Activated CD4-positive, alpha-beta T cell treated with anti-CD3 and anti-CD28 coated beads, Interleukin-2, amount 50 U/mL, for 16 hours (primary cell): Measurements from ENCODE around the gene ATF7IP2.
A peak's percentile ranks its signal among the peaks of the same experiment; 100 is the strongest.
"Not testable (repeated sequence)": the region's sequence is repeated elsewhere in the genome, so short reads cannot be mapped to it uniquely, and the experiment has no call there.

Experiments
- DNase-seq: peaks from one replicate; pipeline ENCODE4 v3.0.0-alpha.2; 2020

The ATF7IP2 gene

DNA sequence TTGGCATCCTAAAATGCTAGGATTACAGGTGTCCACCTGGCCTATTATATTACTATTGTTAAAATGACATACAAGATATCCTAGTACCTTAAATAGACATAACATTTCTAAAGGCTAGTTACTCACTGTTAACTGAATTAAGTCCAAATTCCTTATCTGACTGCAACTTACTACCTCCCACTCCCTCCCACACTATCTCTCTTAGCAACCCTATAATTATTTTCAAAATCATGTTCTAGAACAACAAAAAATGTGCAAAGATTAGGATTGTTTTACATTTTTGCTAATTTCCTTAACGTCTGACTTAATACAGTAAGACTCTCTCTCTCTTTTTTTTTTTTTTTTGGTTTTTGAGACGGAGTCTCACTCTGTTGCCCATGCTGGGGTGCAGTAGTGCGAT, 2.2 kb upstream of the ATF7IP2 start:
- DNase-seq: no peak

DNA sequence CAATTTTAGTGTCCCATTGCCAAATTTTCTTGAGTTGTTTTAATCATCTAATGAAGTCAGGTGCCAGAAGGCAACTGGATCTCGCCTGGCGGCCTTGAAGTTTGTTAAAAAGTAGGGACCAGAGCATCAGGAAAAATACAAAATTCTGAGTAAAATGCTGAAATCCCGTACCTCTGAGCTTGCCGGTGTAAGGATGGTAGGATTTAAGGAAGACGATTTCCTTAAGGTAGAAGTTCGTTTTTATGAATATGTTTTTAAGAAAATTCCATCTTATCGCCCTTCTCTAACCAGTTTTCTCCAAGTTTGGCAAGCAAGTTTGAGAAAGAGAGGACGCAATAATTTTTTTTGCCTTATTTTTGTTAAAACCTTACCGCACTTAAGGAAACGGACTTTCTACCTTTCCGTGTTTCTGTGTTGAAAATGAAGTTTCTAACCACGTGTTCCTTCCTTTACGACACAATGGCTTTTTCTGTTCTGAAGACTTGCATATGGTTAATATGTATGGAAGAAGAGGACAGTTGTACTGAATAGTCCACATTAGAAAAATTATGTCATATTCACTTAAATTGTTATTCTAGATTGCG, 748 bp downstream of the ATF7IP2 start:
- DNase-seq: peak; percentile 19

DNA sequence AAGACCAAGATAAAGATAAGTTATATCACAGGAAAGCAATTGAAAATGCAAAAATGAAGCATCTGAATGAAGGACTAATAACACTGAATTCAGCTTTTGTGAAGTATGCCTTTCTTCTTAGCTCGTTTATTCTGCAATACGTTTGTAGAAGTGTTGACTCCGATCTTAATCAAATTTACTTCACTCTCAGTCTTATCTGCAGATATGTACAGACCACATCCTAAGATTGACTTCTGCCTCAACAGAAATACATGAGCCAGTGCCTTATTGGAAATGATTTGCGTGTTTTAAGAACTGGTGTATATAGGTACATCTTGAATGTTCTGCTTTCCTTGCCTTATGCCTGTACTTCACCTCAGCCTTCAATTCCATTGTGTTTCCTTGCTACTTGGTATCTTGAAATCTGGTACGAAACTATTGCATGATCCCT, 1.3 kb downstream of the ATF7IP2 start:
- DNase-seq: peak; percentile 6

DNA sequence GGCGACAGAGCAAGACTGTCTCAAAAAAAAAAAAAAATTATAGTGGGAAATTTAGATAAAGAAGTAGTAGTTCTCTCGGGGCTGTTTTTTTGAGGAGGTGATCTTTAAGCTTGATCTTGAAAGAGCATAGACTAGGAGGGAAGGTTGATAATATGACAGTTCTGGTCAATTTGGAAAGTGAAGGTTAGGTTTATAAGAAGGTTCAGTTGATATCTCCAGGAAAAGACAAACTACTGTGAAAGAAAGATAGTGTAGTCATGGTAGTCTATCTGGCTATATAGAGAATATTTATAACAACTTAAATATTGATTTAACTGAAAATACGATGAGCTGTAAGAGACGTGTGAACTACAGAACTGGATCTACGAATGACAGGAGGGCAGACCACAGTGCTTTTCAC, 3.1 kb downstream of the ATF7IP2 start:
- no peak for DNase-seq

DNA sequence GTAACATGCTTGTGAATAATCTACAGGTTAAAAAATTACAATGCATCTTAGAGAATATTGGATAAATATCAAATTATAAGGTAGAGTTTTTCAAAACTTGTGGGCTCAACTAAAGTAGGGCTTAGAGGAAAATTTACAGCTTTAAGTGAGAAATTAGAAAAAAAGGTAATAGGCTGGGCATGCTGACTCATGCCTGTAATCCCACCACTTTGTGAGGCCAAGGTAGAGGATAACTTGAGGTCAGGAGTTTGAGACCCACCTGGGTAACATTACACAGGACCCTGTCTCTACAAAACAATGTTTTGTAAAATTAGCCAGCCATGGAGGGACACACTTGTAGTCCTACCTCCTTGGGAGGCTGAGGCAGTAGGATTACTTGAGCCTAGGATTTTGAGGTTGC, 4.5 kb downstream of the ATF7IP2 start:
- no peak for DNase-seq

DNA sequence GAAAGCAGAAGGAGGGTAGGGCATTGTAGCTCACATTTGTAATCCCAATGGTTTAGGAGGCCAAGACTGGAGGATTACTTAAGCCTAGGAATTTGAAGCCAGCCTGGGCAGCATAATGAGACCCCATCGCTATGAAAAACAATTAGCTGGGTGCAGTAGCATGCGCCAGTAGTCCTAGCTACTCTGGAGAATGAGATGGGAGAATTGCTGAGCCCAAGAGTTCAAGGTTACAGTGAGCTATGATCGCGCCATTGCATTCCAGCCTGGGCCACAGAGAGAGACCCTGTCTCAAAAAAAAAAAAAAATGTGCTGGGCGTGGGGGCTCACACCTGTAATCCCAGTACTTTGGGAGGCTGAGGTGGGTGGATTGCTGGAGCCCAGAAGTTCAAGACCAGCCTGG, 5.0 kb downstream of the ATF7IP2 start:
- DNase-seq: no peak

DNA sequence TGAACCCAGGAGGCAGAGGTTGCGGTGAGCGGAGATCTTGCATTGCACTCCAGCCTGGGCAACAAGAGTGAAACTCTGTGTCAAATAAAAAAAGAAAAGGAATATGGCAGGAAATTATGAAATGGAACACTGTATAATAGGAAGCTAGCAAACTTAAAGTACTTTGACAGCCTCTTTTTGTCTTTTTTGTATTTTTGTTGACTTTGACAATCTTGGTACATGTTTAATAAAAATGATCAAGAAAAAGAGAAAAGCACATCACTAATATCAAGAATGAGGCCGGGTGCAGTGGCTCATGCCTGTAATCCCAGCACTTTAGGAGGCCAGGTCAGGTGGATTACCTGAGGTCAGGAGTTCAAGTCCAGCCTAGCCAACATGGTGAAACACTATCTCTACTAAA, 5.5 kb downstream of the ATF7IP2 start:
- DNase-seq: no peak

DNA sequence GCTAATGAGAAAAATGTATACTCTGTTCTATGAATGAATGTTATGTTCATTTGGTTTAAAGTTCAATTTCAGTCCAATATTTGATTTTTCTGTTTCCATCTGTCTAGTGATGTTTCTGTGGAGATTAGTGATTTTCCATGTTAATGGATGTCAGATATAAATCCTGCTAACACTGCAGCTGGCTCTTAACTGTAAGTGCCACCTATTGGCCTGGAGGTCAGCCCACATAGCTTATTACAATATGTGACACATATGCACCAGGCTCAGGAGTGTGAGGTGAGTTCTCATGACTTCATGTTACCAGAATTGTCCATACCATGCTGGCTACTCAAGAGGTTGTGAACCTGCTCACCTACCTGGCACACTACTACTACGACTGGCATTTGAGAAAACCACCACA, 17.1 kb downstream of the ATF7IP2 start:
- no peak for DNase-seq

DNA sequence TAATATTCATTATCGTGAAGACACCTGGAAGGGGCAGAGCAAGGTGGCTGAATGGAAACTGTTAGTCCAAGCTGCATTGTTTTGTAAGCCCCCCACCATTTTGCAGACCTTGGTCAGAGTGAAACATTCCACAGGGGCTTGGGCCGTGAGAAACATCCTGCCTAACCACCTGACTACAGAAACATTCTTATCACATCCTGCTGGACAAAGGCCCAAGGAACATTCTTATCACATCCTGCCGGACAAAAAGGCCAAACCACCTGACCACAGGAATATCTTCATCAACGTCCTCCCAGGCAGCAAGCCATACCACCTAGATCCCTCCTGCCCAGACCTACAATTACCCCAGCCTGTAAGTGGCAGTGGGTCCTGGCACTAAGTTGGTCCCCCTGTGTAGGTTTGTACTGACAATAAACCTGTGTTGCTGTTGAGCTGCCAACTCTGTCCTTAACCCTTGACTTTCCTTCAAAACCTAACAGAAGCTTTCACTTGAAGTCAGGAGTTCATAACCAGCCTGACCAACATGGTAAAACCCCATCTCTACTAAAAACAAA, 19.6 kb downstream of the ATF7IP2 start:
- DNase-seq: no peak

DNA sequence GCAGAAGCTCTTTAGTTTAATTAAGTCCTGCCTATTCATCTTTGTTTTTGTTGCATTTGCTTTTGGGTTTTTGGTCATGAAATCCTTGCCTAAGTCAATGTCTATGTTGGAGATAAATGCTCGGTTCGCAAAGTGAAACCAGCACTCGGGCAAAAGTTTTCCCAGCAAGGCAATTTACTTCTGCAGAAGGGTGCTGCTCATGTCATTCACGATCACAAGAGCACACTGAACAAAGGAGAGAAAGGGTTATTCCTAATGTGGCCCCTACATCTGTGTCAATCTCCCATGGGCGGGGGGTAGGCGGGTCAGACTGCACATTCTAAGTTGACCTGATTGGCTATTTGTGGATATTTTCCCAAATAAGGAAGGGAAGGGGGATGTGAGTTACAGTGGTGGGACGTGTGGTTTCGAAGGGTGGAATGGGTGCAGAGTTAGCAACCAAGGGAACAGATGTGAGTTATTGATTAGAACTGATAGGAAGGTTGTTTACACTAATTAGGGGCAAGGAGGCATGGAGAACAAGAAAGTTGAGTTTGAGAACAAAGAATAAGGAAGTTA, 23.0 kb downstream of the ATF7IP2 start:
- DNase-seq: no peak

DNA sequence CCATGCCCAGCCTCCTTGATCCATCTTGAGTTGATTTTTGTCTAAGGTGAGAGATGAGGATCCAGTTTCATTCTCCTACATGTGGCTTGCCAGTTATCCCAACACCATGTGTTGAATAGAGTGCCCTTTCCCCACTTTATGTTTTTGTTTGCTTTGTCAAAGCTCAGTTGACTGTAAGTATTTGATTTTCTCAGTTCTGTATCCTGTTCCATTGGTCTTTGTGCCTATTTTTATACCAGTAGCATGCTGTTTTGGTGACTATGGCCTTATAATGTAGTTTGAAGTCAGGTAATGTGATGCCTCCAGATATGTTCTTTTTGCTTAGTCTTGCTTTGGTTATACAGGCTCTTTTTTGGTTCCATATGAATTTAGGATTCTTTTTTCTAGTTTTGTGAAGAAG, 23.9 kb downstream of the ATF7IP2 start:
- DNase-seq: not testable (repeated sequence)

DNA sequence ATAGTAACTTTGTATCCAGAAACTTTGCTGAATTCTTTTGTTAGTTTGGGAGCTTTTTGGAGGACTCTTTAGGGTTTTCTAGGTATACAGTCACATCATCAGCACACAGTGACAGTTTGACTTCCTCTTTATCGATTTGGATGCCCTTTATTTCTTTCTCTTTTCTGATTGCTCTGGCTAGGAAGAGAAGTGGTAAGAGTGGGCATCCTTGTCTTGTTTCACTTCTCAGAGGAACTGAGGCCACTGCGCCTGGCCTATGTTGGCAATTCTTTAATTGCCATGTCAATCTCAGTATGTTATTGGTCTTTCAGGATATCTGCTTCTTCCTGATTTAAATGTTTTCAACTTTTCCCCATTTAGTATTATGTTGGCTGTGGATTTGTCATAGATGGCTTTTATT, 24.6 kb downstream of the ATF7IP2 start:
- no peak for DNase-seq

DNA sequence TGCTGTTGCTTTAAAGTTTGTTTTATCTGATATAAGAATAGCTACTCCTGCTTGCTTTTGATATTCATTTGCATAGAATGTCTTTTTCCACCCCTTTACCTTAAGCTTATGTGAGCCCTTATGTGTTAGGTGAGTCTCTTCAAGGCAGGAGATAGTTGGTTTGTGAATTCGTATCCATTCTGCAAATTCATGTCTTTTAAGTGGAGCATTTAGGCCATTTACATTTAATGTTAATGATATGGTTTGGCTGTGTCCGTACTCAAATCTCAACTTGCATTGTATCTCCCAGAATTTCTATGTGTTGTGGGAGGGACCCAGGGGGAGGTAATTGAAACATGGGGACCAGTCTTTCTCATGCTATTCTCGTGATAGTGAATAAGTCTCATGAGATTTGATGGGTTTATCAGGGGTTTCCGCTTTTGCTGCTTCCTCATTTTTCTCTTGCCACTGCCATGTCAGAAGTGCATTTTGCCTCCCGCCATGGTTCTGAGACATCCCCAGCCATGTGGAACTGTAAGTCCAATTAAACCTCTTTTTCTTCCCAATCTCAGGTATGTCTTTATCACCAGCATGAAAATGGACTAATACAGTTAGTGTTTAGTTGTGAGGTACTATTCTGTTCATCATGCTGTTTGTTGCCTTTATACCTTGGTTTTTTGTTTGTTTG, 27.2 kb downstream of the ATF7IP2 start:
- DNase-seq: no peak

DNA sequence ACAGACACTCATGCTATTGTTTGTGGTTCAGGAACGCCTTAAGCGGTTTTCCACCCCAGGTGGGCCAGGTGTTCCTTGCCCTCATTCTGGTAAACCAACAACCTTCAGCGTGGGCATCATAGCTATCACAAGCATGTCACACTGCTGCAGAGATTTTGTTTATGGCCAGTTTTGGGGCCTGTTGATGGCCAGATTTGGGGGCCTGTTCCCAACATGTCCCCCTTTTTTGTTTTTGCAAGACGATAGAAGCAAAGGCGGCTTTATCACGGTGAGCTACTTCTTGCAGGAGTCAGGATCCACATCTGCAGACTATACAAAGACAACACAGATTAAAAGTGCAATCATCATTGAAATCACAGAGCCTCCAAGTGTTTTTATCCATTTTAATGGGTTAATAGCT, 32.3 kb downstream of the ATF7IP2 start:
- not testable (repeated sequence) for DNase-seq

DNA sequence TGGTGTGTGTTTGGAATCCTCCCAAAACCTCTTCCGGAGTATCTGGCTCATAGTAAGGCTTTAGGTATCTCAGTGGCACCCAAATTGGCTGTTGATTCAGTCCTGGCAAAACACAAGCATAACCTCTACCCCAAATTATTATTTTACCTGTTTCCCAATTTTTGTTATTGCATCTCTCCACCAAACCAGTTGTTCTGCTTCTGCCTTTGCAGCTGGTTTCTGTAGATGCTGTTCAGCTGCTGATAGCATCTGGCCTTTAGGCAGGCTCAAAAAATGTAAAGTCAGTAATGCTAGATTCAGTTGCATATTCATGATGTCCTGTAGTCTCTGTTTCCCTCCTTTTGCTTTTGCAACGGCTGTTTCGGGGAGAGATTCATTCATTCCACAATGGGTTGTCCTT, 33.8 kb downstream of the ATF7IP2 start:
- no peak for DNase-seq

DNA sequence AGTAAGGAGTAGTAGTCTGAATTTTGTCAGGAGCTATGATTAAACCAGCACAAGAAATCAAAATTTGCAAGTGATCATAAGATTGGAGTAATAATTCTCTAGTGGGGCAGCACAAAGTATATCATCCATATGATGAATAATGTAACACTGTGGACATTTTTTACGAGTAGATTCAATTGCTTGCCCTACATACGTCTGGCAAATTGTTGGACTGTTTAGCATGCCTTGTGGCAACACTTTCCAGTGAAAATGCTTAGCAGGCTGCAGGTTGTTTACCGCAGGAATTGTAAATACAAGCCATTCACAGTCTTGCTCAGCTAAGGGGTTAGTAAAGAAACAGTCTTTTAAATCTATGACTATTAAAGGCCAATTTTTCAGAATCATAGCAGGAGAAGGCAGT, 35.7 kb downstream of the ATF7IP2 start:
- no peak for DNase-seq

DNA sequence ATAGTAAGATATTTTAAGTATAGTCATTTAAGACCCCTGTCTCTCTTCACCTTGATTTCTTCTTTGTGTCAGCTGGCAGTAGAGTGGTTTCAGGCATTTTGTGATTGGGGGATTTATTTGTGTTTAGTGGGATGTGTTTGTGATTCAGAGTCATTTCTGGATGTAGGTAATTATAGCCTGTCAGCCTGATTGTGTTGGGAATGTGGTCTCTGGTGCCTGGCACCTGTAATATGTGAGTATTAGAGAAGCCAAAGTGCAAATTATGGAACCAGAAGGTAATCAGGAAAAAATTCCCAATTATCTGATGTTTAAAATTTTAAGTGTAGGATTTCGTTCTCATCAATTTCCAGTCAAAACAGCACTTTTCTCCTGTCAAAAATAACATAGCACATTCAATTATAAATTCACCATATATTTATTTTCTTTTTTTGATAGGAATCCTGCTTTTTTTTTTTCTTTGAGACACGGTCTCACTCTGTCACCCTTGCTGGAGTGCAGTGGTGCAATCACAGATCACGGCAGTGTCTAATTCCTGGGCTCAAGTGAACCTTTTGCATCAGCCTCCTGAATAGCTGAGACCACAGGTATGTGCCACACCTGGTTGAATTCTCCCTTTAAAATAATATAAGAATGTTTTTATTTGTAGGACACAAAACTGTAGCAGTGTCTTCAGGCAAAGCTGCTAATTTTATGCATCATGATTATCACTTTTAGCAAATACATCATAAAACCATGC, 42.7 kb downstream of the ATF7IP2 start:
- no peak for DNase-seq

DNA sequence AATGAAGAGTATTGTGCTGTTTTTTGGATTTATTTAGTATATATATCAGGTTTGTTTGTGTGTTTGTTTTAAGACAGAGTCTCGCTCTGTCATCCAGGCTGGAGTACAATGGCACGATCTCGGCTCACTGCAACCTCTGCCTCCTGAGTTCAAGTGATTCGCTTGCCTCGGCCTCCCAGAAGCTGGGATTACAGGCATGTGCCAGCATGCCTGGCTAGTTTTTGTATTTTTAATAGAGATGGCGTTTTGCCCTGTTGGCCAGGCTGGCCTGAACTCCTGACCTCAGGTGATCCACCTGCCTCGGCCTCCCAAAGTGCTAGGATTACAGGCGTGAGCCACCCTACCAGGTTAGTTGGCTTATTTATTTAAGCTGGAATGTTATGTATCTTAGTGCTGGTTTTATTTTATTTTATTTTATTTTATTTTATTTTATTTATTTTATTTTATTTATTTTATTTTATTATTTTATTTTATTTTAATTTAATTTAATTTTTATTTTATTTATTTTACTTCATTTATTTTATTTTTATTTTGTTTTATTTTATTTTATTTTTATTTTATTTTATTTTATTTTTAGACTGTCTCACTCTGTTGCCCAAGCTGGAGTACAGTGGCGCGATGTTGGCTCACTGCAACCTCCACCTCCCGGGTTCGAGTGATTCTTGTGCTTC, 43.6 kb downstream of the ATF7IP2 start:
- not testable (repeated sequence) for DNase-seq

DNA sequence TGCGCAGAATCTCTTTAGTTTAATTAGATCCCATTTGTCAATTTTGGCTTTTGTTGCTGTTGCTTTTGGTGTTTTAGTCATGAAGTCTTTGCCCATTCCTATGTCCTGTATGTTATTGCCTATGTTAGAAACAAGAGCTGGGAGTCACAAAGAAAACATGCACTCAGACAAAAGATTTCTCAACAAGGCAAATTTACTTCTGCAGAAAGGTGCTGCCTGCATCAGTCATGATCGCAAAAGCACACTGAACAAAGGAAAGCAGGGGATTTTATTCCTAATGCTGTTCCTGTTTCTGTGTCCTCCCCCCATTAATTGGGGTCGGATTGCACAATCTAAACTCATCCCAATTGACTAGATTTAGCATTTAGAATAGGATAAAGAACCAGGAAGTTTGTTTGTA, 55.9 kb downstream of the ATF7IP2 start:
- DNase-seq: no peak

DNA sequence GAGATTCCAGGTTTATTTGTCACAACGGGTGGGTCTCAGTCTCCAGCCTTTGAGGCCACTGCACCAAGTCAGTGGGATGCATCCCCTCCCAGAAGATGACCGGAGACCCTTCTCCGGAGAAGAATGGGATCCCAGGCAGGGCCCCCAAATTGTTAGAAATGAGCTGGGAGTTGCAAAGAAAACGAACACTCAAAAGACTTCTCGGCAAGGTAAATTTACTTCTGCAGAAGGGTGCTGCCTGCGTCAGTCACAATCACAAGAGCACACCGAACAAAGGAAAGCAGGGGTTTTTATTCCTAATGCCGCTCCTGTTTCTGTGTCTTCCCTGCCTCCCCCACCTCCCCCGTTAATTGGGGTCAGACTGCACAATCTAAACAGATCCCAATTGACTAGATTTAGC, 61.4 kb downstream of the ATF7IP2 start:
- DNase-seq: no peak

DNA sequence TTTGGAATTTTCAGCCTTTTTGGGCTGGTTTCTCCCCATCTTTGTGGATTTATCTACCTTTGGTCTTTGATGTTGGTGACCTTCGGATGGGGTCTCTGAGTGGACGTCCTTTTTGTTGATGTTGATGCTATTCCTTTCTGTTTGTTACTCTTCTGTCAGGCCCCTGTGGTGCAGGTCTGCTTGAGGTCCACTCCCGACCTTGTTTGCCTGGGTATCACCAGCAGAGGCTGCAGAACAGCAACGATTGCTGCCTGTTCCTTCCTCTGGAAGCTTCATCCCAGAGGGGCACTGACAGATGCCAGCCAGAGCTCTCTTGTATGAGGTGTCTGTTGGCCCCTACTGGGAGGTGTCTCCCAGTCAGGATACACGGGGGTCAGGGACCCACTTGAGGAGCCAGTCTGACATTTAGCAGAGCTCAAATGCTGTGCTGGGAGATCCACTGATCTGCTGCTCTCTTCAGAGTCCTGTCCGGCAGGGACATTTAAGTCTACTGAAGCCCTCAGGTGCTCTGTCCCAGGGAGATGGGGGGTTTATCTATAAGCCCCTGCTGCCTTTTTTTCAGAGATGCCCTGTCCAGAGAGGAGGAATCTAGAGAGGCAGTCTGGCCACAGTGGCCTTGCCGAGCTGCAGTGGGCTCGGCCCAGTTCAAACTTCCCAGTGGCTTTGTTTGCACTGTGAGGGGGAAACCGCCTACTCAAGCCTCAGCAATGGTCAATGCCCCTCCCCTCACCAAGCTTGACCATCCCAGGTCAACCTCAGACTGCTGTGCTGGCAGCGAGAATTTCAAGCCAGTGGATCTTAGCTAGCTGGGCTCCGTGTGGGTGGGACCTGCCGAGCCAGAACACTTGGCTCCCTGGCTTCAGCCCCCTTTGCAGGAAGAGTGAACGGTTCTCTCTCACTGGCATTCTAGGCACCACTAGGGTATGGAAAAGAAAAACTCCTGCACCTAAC, 66.6 kb downstream of the ATF7IP2 start:
- not testable (repeated sequence) for DNase-seq

DNA sequence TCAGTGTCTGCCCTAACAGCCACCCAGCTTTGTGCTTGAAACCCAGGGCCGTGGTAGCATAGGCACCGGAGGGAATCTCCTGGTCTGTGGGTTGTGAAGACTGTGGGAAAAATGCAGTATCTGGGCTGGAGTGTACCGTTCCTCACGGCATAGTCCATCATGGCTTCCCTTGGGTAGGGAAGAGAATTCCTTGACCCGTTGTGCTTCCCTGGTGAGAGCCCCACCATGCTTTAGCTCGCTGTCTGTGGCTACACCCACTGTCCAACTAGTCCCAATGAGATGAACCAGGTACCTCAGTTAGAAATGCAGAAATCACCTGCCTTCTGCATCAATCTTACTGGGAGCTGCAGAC, 67.3 kb downstream of the ATF7IP2 start:
- no peak for DNase-seq
